Measurements from ENCODE around the gene CPE. TPM values are rescaled to one million over a fixed set of nuclear protein-coding genes. Genes with fewer than 3 reads are reported as not detected.

CPE gene
- total RNA-seq, 2 donors from 2014 or later: 395 to 458 TPM

DNA sequence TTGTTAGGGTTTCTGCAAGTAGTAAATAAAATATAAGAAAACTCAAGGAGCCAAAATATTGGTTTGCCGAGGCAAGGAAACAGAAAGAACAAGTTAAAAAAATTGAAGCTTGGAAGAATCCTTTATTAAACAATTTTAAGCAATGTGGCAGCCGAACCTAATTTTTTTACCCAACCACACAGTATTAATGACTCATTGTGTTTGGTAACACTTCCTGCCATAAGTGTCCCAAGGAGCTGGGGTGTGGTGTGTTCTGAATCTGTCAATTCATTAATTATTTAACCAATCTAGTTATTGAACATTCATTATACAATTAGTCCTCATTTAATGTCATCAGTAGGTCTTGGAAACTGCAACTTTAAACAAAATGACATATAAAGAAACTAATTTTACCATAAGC is 19.3 kb upstream of the CPE start:
- H3K27ac ChIP-seq: no peak overlapping the region
- TF ChIP-seq, protein P1, sequence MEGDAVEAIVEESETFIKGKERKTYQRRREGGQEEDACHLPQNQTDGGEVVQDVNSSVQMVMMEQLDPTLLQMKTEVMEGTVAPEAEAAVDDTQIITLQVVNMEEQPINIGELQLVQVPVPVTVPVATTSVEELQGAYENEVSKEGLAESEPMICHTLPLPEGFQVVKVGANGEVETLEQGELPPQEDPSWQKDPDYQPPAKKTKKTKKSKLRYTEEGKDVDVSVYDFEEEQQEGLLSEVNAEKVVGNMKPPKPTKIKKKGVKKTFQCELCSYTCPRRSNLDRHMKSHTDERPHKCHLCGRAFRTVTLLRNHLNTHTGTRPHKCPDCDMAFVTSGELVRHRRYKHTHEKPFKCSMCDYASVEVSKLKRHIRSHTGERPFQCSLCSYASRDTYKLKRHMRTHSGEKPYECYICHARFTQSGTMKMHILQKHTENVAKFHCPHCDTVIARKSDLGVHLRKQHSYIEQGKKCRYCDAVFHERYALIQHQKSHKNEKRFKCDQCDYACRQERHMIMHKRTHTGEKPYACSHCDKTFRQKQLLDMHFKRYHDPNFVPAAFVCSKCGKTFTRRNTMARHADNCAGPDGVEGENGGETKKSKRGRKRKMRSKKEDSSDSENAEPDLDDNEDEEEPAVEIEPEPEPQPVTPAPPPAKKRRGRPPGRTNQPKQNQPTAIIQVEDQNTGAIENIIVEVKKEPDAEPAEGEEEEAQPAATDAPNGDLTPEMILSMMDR (IDR thresholded peaks at IDR 0.05): no peak
- no peaks in the 10 kb centered on the region for H3K36me3 ChIP-seq
- no peak overlapping the region for H3K4me3 ChIP-seq
- DNase-seq (ENCODE audit: low spot score) (no peak), ATAC-seq (ENCODE audit: insufficient number of reproducible peaks, low FRiP score, low read depth) (no peak)
- peaks cover 0 to 5% of the 10 kb centered on the region in 2 donors for H3K4me1 ChIP-seq (ENCODE audit: control insufficient read depth in 1 of 2, low read depth in 2 of 2)
- no peaks in the 10 kb centered on the region for H3K9me3 ChIP-seq
- H3K27me3 ChIP-seq (replicated peaks; ENCODE audit: insufficient read depth): no peaks in the 10 kb centered on the region

DNA sequence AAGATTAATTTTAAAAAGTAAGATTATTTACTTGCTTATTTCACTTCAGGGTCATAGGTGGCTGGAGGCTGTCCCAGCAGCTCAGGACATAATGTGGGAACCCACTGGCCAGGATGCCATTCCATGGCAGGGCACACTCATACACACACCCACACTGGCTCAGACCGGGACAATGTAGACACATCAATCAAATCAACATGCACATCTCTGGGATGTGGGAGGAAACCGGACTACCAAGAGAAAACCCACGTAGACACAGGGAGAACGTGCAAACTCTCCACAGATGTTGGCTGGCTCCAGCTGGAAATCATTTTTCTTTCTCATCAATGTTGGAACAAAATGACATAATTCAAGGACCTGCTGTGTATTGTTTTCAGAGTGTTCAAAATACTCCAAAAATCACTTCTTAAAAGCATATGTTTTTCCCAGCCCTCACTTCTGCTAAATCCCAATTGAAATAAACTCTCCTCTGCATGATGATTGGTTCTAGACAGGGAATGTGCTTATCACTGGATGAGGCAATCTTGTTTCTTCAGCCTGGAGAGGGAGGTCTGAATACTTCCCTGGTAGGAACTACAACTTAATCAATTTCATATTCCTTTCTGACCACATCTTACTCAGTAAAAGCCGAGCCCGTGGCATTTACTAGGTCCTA is 18.6 kb upstream of the CPE start:
- Histone ChIP-seq H3K9me3 (no peaks in the 10 kb centered on the region), H3K36me3 (no peaks in the 10 kb centered on the region), H3K4me3 (no peak overlapping the region), H3K4me1 (ENCODE audit: control insufficient read depth in 1 of 2, low read depth in 2 of 2) (peaks cover 0 to 5% of the 10 kb centered on the region in 2 donors), H3K27me3 (replicated peaks; ENCODE audit: insufficient read depth) (no peaks in the 10 kb centered on the region), H3K27ac (no peak overlapping the region)
- DNase-seq (ENCODE audit: low spot score) (no peak), ATAC-seq (ENCODE audit: insufficient number of reproducible peaks, low FRiP score, low read depth) (no peak)
- TF ChIP-seq, protein P1 (IDR thresholded peaks at IDR 0.05): no peak

DNA sequence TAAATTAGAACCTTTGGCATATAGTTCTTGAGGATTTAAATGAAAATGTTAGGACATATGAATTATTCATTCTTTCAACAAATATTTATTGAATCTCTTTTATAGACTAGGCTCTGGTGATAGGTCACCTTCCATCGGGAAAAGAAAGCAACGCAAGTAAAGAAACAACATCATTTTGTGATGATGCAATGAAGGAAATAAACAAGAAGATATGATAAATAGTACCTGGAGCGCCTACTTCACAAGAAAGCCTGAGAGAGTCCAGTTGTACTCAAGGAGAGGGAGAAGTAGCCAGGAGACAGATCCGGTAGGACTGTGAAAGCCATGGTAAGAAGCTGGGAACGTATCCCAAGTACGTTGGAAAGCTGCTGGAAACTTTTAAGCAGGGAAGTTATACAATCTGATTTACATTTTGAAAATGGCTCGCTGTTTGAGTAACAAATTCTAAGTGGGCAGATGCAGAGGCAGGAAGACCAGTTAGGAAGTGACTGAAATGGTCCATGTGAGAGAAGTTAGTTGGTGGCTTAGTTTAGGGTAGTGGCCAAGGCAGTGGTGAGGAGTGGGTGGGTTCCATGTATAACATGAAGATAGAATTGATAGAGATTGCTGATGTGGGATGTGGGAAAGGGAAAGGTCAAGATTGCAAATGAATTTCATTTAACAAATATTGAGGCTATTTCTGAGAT is 17.7 kb upstream of the CPE start:
- H3K27ac ChIP-seq: no peak overlapping the region
- no peaks in the 10 kb centered on the region for H3K9me3 ChIP-seq
- no peaks in the 10 kb centered on the region for H3K27me3 ChIP-seq (replicated peaks; ENCODE audit: insufficient read depth)
- TF ChIP-seq, protein P1 (IDR thresholded peaks at IDR 0.05): no peak
- DNase-seq (ENCODE audit: low spot score) (no peak), ATAC-seq (ENCODE audit: insufficient number of reproducible peaks, low FRiP score, low read depth) (no peak)
- no peaks in the 10 kb centered on the region for H3K4me1 ChIP-seq (ENCODE audit: control insufficient read depth in 1 of 2, low read depth in 2 of 2)
- no peak overlapping the region for H3K4me3 ChIP-seq
- H3K36me3 ChIP-seq: no peaks in the 10 kb centered on the region

DNA sequence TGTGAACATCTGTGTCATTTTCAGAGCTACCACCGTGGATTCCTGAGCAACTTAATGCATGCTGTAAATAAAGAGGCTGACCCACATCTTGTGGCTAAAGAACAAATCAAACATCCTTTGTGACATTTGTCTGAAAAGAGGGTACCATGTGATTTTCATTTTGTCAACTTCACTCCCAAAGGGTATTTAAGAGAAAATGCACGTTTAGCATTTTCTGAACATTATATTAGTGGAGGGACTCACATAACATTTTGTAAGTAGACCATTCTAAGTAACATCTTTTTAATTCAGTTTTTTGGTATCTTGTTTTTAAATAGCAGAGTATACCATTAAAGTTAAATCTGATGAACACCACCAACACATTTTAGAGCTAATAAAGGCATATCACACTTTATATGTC is 17.0 kb upstream of the CPE start:
- H3K27me3 ChIP-seq (replicated peaks; ENCODE audit: insufficient read depth): no peaks in the 10 kb centered on the region
- no peaks in the 10 kb centered on the region for H3K36me3 ChIP-seq
- H3K4me3 ChIP-seq: no peak overlapping the region
- ATAC-seq (ENCODE audit: insufficient number of reproducible peaks, low FRiP score, low read depth) (no peak), DNase-seq (ENCODE audit: low spot score) (no peak)
- TF ChIP-seq, protein P1 (IDR thresholded peaks at IDR 0.05): no peak
- no peaks in the 10 kb centered on the region for H3K9me3 ChIP-seq
- no peak overlapping the region for H3K27ac ChIP-seq
- no peaks in the 10 kb centered on the region for H3K4me1 ChIP-seq (ENCODE audit: control insufficient read depth in 1 of 2, low read depth in 2 of 2)

DNA sequence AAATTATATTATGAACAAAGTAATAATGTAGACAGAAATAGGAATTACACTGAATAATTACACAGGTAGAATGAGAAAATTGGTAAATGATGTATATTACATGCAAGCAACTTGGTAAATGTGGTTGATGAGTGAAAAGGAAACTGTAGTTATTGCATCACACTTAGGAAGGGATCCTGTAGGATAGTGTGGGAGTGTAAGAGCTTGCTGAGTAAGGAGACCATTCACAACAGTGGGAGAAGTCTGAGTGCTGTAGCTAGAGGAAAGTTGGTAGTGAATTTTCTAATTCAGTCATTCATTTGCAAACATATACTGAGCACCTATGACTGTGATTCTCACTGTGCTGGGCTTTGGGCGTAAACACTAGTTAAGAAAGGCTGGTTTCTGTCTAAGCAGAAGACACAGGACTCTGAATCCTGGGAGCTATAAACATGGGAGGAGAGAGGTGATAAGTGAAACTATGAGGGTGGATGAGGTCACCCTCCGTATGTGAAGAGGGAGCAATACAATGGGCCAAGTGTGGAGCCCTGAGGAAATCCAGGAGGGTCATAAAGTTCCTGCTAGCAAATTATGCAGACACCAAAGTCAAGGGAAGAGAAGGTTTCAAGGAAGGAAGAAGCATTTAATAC is 14.2 kb upstream of the CPE start:
- no peaks in the 10 kb centered on the region for H3K27me3 ChIP-seq (replicated peaks; ENCODE audit: insufficient read depth)
- DNase-seq (ENCODE audit: low spot score) (no peak), ATAC-seq (ENCODE audit: insufficient number of reproducible peaks, low FRiP score, low read depth) (no peak)
- H3K9me3 ChIP-seq: no peaks in the 10 kb centered on the region
- no peak overlapping the region for H3K27ac ChIP-seq
- TF ChIP-seq, protein P1 (IDR thresholded peaks at IDR 0.05): no peak
- no peak overlapping the region for H3K4me3 ChIP-seq
- no peaks in the 10 kb centered on the region for H3K4me1 ChIP-seq (ENCODE audit: control insufficient read depth in 1 of 2, low read depth in 2 of 2)
- H3K36me3 ChIP-seq: no peaks in the 10 kb centered on the region
